Activated CD4-positive, alpha-beta T cell treated with anti-CD3 and anti-CD28 coated beads, Interleukin-2, amount 10 ng/mL, durations not matched to agents 7 days and 5 days (primary cell): ENCODE measurements around the gene MAST1. TPM values are rescaled to one million over a fixed set of nuclear protein-coding genes. Genes with fewer than 3 reads are reported as not detected.

ENCODE experiments used
- microRNA-seq: library from miRNA; unstranded; fragments of <30 nt; microRNA quantifications from one replicate; pipeline ENCODE4 v1.2.0, GENCODE V29; 2021; ENCODE audit warnings: borderline microRNAs expressed, borderline replicate concordance
- total RNA-seq, 2 experiments: library from RNA; stranded (reverse); gene quantifications; one replicate each; pipeline ENCODE4 v1.2.3, GENCODE V29; 2021

MAST1 gene
- total RNA-seq, 2 experiments from 2014 or later: 0.35 to 0.67 TPM

Small RNA genes lying within 50 kb of the gene (microRNA-seq; reads per million reads assigned to microRNA genes)
- 0.84 reads per million for gene MIR5695
- gene MIR6794: not detected

Other genes with a start within 250 kb of the MAST1 start
- gene ZNF490, start 227.7 kb upstream of the MAST1 start, total RNA-seq: 10 to 100 TPM; 15.1 to 15.8 TPM
- 10 to 100 TPM; 31.3 to 37.3 TPM for gene ZNF791, start 227.6 kb upstream of the MAST1 start, total RNA-seq
- 100 to 1,000 TPM; 130 to 143 TPM for gene MAN2B1, start 171.8 kb upstream of the MAST1 start, total RNA-seq
- gene WDR83, start 171.7 kb upstream of the MAST1 start, total RNA-seq: 10 to 100 TPM; 14.4 to 19.6 TPM
- gene DHPS, start 156.6 kb upstream of the MAST1 start, total RNA-seq: 100 to 1,000 TPM in 1 of 2 experiments, 10 to 100 TPM in 1; 89.9 to 102 TPM
- not detected for gene GNG14, start 150.5 kb upstream of the MAST1 start, total RNA-seq
- gene FBXW9, start 141.9 kb upstream of the MAST1 start, total RNA-seq: 1 to 10 TPM; 5.3 to 5.9 TPM
- 10 to 100 TPM; 80.5 to 90.7 TPM for gene TNPO2, start 114.6 kb upstream of the MAST1 start, total RNA-seq
- 100 to 1,000 TPM; 222 to 226 TPM for gene TRIR, start 103.8 kb upstream of the MAST1 start, total RNA-seq
- 10 to 100 TPM; 67.2 to 68.3 TPM for gene GET3, start 101.0 kb upstream of the MAST1 start, total RNA-seq
- gene BEST2, start 86.7 kb upstream of the MAST1 start, total RNA-seq: not detected
- gene HOOK2, start 63.0 kb upstream of the MAST1 start, total RNA-seq: 10 to 100 TPM; 13.9 to 14.0 TPM
- gene JUNB, start 47.0 kb upstream of the MAST1 start, total RNA-seq: 10 to 100 TPM; 66.7 to 78.4 TPM
- gene PRDX2, start 36.7 kb upstream of the MAST1 start, total RNA-seq: 100 to 1,000 TPM; 274 to 288 TPM
- gene THSD8, start 36.4 kb upstream of the MAST1 start, total RNA-seq: 10 to 100 TPM; 27.0 to 31.1 TPM
- 10 to 100 TPM; 34.9 to 39.3 TPM for gene RNASEH2A, start 31.9 kb upstream of the MAST1 start, total RNA-seq
- not detected for gene RTBDN, start 3.9 kb upstream of the MAST1 start, total RNA-seq
- 10 to 100 TPM; 28.8 to 30.0 TPM for gene DNASE2, start 42.9 kb downstream of the MAST1 start, total RNA-seq
- gene KLF1, start 48.7 kb downstream of the MAST1 start, total RNA-seq: under 1 TPM in 1 of 2 experiments, not detected in 1; 0.20 TPM
- 10 to 100 TPM; 35.4 to 41.7 TPM for gene GCDH, start 52.6 kb downstream of the MAST1 start, total RNA-seq
- 1 to 10 TPM; 3.2 to 4.5 TPM for gene SYCE2, start 80.8 kb downstream of the MAST1 start, total RNA-seq
- 10 to 100 TPM; 85.7 to 90.6 TPM for gene FARSA, start 95.2 kb downstream of the MAST1 start, total RNA-seq
- gene CALR, start 100.1 kb downstream of the MAST1 start, total RNA-seq: 100 to 1,000 TPM; 726 to 779 TPM
- gene RAD23A, start 107.3 kb downstream of the MAST1 start, total RNA-seq: 100 to 1,000 TPM; 120 to 131 TPM
- 10 to 100 TPM; 14.9 to 16.5 TPM for gene GADD45GIP1, start 118.7 kb downstream of the MAST1 start, total RNA-seq
- under 1 TPM; 0.15 to 0.20 TPM for gene DAND5, start 131.1 kb downstream of the MAST1 start, total RNA-seq
- 1 to 10 TPM; 1.2 to 1.5 TPM for gene NFIX, start 157.0 kb downstream of the MAST1 start, total RNA-seq